GM18907 (cell line): ENCODE data around the gene E2F1.

ENCODE experiments used
- ATAC-seq: cut with Tn5 transposase; IDR thresholded peaks from one replicate; pipeline ENCODE4 v1.9.1; 2021; ENCODE audit warnings: mild to moderate bottlenecking, moderate library complexity; ENCODE audit not compliant: unreplicated experiment

Gene E2F1

DNA sequence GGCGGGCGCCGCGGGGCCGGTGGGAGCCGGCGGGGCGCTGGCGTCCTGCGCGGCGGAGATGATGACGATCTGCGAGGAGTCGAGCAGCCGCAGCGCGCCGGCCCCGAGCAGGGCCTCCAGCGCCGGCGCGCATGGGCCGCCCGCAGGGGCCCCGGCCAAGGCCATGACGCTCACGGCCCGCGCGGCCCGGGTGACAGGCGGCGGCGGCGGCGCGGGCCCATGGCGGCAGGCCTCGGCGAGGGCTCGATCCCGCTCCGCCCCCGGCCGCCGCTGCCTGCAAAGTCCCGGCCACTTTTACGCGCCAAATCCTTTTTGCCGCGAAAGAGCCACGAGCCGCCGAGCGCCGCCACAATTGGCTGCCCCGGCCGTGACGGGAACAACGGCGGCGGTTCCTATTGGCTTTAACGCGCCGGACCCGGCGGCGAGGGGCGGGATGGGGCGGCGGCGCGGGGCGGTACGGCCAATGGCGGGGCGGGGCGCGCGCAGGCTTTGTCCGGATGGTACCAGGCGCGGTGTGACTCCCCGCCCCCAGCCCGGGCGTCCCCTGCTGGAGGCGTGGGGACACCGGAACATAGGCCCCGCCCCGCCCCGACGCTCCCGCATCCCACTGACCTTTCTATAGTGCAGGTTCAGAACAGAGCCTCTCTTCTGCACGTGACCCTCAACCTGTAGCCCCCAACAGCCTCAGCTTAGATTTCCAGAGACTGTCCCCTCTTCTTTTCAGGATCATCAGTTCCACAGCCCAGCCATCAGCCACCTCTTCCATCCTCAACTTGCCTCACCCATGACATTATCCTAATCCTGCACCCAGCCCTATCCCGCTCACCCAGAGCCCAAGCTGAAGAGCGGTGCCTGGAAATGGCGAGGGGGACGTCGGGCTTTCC, at the start of gene E2F1:
E2F1 (minus strand) TSS at position 286 of the 884 bp plus-strand sequence; CDS start at position 165, 121 bp downstream.
- ATAC-seq = peak; percentile 81

GRCh38 chr20:33733654-33734576, 47.7 kb upstream of the E2F1 start:
- ATAC-seq = no peak

DNA sequence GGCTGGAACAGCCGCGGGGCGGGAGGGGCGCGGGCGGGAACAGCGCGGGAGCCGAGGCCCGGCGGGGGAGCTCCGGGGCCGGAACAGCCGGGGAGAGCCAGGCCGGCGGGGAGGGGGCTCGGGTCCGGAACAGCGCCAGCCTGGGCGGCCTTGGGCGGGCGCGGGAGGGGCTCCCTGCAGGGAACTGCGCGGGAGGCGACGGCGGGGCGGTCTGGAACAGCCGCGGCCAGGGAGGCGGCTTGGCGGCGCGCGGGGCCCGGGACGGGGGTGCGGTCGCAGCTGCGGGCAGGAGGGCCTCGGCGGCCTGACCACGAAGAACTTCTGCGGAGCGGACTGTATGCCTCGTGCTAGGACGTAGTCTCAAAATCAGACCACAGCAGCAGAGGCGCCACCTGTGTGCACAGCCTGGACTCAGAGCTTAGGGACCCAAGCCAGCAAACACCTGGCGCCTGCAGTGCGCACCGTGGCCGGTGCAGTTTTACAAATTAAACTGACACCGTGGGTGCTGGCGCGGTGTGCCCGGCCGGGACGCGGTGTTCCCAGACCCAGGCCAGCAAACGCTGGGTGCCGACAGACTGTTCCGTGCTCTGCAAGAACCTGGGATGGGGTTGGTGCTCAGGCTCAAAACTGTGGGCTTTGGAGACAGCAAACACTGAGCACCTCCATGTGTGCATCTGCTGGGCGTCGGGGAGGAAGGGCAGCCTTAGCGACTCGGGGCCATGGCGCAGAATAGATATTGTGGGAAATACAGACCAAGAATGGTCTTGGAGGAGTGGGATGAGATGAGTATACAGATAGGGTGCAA, 46.2 kb upstream of the E2F1 start:
- peak; percentile 65 for ATAC-seq

DNA sequence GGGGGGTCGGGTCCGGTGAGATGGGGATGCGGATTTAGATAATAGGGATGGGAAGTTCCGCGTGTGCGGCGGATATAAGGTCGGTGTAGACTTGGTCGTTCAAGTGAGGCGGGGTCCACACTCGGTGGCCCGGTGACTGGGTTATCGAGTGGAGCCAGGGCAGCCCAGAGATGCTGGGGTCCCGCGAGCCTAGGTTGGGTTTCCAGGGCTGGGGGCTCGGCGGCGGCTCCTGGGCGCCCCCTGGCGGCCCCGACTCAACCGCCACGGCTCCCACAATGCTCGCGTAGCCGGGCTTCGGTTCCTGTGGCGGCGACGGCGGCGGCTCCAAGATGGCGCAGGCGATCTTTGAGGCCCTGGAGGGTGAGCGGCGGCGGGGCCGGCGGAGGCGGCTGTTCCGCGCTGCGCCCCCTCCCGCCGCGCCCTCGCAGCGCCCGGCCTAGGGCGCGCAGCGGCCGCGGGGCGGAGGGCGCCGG, 45.5 kb upstream of the E2F1 start, which contains the start of gene ZNF341:
ZNF341 (plus strand) TSS at position 304 of the 473 bp plus-strand sequence; CDS start at position 330, 26 bp downstream.
- ATAC-seq = peak; percentile 80

- no peak for ATAC-seq
These were observed 44.9 kb upstream of the E2F1 start for GRCh38 chr20:33730946-33731692.

GRCh38 chr20:33729101-33729500, 42.9 kb upstream of the E2F1 start:
- no peak for ATAC-seq

GRCh38 chr20:33728463-33728862, 42.3 kb upstream of the E2F1 start:
- no peak for ATAC-seq

- no peak for ATAC-seq
These were observed 41.6 kb upstream of the E2F1 start for GRCh38 chr20:33727806-33728205.

- ATAC-seq = no peak
These were observed 40.9 kb upstream of the E2F1 start for GRCh38 chr20:33727115-33727479.

GRCh38 chr20:33725607-33726264, 39.6 kb upstream of the E2F1 start:
- no peak for ATAC-seq

GRCh38 chr20:33724439-33725094, 38.4 kb upstream of the E2F1 start:
- no peak for ATAC-seq

DNA sequence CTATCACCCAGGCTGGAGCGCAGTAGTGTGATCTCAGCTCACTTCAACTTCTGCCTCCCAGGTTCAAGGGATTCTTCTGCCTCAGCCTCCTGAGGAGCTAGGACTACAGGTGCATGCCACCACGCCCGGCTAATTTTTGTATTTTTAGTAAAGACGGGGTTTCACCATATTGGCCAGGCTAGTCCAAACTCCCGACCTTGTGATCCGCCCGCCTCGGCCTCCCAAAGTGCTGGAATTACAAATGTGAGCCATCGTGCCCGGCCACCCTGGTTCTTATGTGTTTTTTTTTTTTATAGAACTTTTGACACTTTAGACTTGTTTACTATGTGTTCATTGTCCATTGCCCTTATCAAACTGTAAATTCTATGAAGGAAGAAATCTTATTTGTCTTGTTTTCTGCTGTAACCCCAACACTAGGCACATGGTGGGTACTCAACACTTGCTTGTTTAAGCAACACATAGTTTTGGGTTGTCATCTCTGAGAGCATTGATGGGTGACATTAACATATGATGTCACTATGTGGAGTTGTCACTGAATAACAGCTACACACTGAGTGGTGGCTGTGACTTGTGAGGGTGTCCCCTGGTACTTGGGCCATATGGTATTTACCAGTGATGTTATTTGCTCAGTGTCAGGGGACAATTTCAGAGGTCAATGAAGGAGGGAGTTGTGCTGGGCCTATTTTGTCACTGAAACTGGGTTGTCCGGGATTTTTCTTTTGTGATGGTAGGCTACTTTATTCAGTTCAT, 35.4 kb upstream of the E2F1 start:
- no peak for ATAC-seq

DNA sequence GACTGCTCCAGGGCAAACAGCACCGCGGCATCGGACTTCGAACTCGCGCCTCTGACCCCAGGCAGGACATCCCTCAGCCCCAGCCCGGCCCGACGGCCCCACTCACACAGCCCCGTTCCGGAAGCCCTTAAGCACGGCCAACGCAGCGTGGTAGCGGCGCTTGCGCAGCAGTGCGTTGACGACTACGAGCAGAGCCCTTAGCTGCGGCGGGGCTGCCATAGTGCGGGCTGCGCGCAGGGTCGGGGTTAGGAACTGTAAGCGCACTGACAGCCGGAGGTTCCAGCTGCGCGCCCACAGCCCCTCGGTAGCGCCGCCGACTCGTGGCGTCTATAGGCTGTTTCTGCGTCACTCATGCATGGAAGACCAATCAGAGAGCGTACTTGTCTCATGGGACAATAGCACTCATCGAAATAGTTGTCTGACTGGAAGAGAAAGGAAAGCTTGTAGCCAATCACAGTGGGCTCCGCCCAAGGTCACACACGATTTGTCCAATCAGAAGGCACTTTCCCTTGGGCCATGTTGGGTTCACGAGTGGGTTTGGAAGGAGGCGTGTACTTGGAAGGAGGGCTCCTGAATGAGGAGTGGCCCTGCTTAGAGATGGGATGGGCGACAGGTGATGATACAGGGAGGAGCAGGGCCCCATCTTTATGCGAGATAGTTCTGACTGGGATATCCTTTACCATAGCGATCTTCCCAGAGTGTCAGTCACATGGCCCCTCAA, 34.0 kb upstream of the E2F1 start, which contains the start of gene PXMP4:
PXMP4 (minus strand) TSS at position 322 of the 721 bp plus-strand sequence; CDS start at position 219, 103 bp downstream.
- ATAC-seq = peak; percentile 92

DNA sequence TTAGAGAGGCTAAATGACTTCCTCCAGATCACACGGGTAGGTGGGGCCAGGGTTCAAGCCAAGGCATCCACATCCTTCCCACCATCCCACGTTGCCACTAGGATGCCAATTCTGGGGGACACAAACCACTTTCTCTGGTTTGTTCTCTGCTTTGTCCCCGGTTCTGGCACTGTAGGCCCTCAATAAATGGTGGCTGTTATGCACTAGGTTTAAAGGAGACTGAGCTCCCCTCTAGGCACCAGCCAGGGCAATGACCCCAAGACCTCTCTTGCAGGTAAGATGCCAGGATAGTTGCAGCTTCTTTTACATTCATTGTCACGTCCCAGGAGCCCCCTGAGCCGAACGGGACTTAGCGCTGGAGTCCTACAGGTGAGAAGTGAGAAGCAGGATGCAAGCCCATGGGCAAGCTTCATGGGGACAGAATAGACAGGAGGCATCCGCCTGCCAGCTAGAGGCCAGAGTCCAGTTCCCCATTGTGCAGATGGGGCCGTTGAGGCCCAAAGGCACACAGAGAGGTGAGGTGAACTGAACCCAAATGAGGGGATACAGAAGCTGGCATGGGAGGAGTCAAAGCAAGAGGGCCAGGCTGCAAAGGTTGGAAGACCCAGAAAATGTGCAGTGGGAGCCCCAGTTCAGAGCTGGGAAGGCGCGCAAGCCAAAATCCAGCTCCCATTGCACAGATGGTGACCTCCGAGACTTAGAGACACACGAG, 33.2 kb upstream of the E2F1 start:
- ATAC-seq = peak; percentile 5

DNA sequence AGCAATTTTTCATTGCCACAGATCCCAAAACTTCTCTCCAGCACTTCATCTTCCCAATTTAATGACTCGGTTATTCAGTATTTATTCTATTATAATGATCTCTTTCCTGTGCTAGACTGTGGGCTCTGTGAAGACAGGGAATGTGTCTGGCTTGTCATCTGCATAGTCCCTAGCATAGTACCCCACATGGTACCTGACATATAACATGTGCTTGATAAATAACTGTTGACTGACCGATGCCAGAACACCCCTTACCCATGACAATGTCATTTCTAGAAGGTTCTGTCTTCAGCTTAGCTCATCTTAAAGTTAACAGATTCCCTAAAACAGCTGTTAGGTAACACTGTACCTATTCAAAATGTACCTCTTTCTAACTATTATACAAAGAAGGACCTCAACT, 30.3 kb upstream of the E2F1 start:
- ATAC-seq = no peak

DNA sequence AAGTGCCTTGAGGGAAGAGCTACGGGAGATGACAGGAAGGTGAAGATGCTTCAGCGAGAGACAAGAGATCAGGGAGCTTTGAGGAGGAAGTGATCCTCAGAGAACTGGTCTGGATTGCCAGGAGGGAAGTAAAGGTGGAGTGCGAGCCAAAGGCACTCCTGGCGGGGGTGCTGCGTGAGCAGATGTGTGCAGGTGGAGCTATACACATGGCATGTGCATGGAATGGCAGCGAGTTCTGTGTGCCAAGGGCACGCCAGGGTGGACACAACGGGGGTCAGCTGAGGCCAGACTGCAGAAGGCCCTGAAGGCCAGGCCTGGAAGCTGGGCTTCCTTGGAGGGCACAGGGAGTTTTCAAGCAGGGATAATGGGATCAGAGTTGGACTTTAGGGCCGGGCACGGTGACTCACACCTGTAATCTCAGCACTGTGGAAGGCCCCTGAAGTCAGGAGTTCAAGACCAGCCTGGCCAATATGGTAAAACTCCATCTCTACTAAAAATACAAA, 27.7 kb upstream of the E2F1 start:
- ATAC-seq = no peak

DNA sequence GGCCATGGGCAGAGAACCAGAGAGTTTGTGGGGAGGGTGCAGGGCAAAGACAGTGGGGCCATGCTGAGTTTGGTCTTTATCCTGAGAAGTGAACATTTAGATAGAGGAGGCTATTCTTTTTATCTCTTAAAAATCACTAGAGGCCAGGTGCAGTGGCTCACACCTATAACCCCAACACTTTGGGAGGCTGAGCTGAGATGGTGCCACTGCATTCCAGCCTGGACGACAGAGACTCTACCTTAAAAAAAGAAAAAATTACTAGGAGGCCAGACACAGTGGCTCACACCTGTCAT, 25.2 kb upstream of the E2F1 start:
- no peak for ATAC-seq
